Keratinocyte (primary cell): ENCODE data around the gene SLC34A1.

Experiments
- EZH2 ChIP-seq: IDR thresholded peaks from one replicate; pipeline ENCODE4 v1.6.1; 2012; ENCODE audit warnings: inconsistent platforms, mild to moderate bottlenecking, low read length, moderate library complexity
- TF ChIP-seq, protein P1 (sequence below), 3 experiments: IDR thresholded peaks in 1 of 3; conservative IDR thresholded peaks in 1 of 3; optimal IDR thresholded peaks in 1 of 3; 2 replicates in 2 of 3; 3 replicates in 1 of 3; pipeline versions ENCODE3 to v1.5.1; 2011; ENCODE audit warnings: low read length in 3 of 3, mild to moderate bottlenecking in 3 of 3, moderate library complexity in 2 of 3, control low read depth in 1 of 3, inconsistent platforms in 1 of 3; ENCODE audit not compliant: insufficient read depth in 2 of 3; ENCODE audit errors: extremely low read depth in 1 of 3

DNA sequence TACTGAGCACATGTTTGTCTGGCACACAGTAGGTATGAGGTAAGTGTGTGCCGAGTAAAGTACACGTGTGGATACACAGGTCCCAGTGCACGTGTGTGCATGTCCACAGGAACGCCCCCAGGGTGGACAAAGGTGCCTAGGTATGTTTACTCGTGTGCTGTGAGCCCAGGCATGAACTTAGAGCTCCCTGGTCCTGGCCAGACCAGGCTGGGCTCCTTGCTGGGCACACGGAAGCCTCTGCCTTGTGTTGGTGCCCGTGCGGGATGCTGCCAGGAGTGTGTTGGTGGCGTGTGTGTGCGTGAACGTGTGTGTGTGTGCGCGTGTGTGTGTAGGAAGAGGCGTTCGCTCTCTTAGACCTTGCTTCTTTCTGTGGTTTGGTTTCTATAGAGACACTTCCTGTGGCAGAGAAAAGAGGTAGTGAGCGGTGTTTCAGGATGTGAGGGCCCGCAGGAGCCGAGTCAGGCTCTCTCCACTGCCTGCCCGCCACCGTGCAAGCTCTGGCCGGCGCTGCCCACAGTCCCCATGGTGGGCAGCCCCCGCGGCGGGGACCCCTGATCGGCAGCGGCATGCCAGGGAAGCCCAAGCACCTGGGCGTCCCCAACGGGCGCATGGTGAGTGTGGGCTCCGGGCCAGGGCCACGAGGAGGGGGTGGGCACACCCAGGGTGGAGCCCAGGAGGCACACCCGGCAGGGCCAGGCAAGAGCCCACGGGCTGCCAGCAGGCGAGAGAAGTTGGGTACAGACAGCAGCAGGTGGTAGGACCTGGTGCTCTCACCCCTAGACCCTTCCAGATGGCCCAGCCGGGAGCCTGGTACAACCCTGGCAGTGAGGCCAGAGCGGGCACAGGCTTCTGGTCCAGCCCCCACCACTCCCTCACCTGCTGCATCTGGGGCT lies 26.5 kb upstream of the SLC34A1 start, which contains the start of gene RGS14:
- TF ChIP-seq, protein P1, sequence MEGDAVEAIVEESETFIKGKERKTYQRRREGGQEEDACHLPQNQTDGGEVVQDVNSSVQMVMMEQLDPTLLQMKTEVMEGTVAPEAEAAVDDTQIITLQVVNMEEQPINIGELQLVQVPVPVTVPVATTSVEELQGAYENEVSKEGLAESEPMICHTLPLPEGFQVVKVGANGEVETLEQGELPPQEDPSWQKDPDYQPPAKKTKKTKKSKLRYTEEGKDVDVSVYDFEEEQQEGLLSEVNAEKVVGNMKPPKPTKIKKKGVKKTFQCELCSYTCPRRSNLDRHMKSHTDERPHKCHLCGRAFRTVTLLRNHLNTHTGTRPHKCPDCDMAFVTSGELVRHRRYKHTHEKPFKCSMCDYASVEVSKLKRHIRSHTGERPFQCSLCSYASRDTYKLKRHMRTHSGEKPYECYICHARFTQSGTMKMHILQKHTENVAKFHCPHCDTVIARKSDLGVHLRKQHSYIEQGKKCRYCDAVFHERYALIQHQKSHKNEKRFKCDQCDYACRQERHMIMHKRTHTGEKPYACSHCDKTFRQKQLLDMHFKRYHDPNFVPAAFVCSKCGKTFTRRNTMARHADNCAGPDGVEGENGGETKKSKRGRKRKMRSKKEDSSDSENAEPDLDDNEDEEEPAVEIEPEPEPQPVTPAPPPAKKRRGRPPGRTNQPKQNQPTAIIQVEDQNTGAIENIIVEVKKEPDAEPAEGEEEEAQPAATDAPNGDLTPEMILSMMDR (optimal IDR thresholded peaks at IDR 0.05 in 1 of 3, IDR thresholded peaks at IDR 0.05 in 1 of 3, conservative IDR thresholded peaks at IDR 0.05 in 1 of 3; ENCODE audit: extremely low read depth in 1 of 3, insufficient read depth in 2 of 3, low read length in 3 of 3), result no peak
- TF ChIP-seq EZH2, result no peak
